GM18505 (cell line): Measurements from ENCODE around the gene PSME1.

Experiments used
- ATAC-seq: cut with Tn5 transposase; IDR thresholded peaks from one replicate; pipeline ENCODE4 v1.9.1; 2021; ENCODE audit not compliant: unreplicated experiment
- POLR2A ChIP-seq: IDR thresholded peaks from 4 replicates; pipeline ENCODE4 v1.6.1; 2011; ENCODE audit warnings: borderline replicate concordance; ENCODE audit not compliant: insufficient read depth, insufficient read length; ENCODE audit errors: extremely low read depth

PSME1 gene

GRCh38 chr14:24185026-24185425 is 49.0 kb downstream of the PSME1 start:
- TF ChIP-seq POLR2A = no peak

GRCh38 chr14:24185741-24186140 is 49.7 kb downstream of the PSME1 start:
- no peak for ATAC-seq
- TF ChIP-seq POLR2A = no peak

More at GRCh38 chr14:24185026-24185425, 49.0 kb downstream of the PSME1 start:
- no peak for ATAC-seq

- TF ChIP-seq POLR2A = no peak
- ATAC-seq = no peak
These were observed 51.0 kb downstream of the PSME1 start for GRCh38 chr14:24186831-24187538.

GRCh38 chr14:24187539-24187915 is 51.5 kb downstream of the PSME1 start:
- ATAC-seq = no peak
- TF ChIP-seq POLR2A = no peak
